NCI-H128 (cell line): Measurements from ENCODE around the gene CDRT4.
"Not testable (repeated sequence)": the region's sequence is repeated elsewhere in the genome, so short reads cannot be mapped to it uniquely, and the experiment has no call there.

Experiments
- DNase-seq: peaks from one replicate; lab custom pipeline; 2025; ENCODE audit not compliant: unreplicated experiment; lab: John Stamatoyannopoulos, UW

The CDRT4 gene

GRCh38 chr17:15457723-15458094 lies 9.7 kb downstream of the CDRT4 start:
- no peak for DNase-seq

- no peak for DNase-seq
Measured at GRCh38 chr17:15456972-15457722, 10.3 kb downstream of the CDRT4 start.

GRCh38 chr17:15456496-15456895 lies 10.9 kb downstream of the CDRT4 start:
- no peak for DNase-seq

GRCh38 chr17:15454346-15454745 lies 13.1 kb downstream of the CDRT4 start:
- DNase-seq = no peak

GRCh38 chr17:15453782-15454181 lies 13.6 kb downstream of the CDRT4 start:
- DNase-seq = no peak

GRCh38 chr17:15453246-15453645 lies 14.2 kb downstream of the CDRT4 start:
- no peak for DNase-seq

- DNase-seq = no peak
Measured at GRCh38 chr17:15452746-15453145, 14.7 kb downstream of the CDRT4 start.

- no peak for DNase-seq
Measured at GRCh38 chr17:15451680-15452079, 15.7 kb downstream of the CDRT4 start.

GRCh38 chr17:15448580-15448956 lies 18.9 kb downstream of the CDRT4 start:
- DNase-seq = no peak

GRCh38 chr17:15447928-15448579 lies 19.4 kb downstream of the CDRT4 start:
- DNase-seq = no peak

GRCh38 chr17:15446036-15446435 lies 21.4 kb downstream of the CDRT4 start:
- DNase-seq = no peak

- DNase-seq = no peak
Measured at GRCh38 chr17:15444805-15445204, 22.6 kb downstream of the CDRT4 start.

GRCh38 chr17:15442311-15443180 lies 24.9 kb downstream of the CDRT4 start:
- DNase-seq = no peak

- DNase-seq = no peak
Measured at GRCh38 chr17:15441315-15441714, 26.1 kb downstream of the CDRT4 start.

GRCh38 chr17:15440347-15440746 lies 27.1 kb downstream of the CDRT4 start:
- no peak for DNase-seq

- DNase-seq = not testable (repeated sequence)
Measured at GRCh38 chr17:15439205-15439985, 28.0 kb downstream of the CDRT4 start.

- DNase-seq = no peak
Measured at GRCh38 chr17:15438491-15439105, 28.8 kb downstream of the CDRT4 start.

GRCh38 chr17:15437303-15437635 lies 30.2 kb downstream of the CDRT4 start:
- DNase-seq = no peak

GRCh38 chr17:15436473-15437302 lies 30.7 kb downstream of the CDRT4 start:
- DNase-seq = peak; percentile 51

- DNase-seq = no peak
Measured at GRCh38 chr17:15434956-15435355, 32.5 kb downstream of the CDRT4 start.
